B cell (primary cell): Measurements from ENCODE around the gene BIRC5.

Source experiments
- CTCF ChIP-seq: fragments of 200-600 bp; IDR thresholded peaks from one replicate; pipeline ENCODE4 v1.8.0; 2022; ENCODE audit warnings: antibody characterized with exemption, mild to moderate bottlenecking
- EZH2 ChIP-seq: IDR thresholded peaks from 2 replicates; pipeline ENCODE4 v1.6.1; 2012; ENCODE audit warnings: borderline replicate concordance, low read depth, mild to moderate bottlenecking, moderate library complexity, low read length; ENCODE audit not compliant: insufficient read depth, poor library complexity, severe bottlenecking

- TF ChIP-seq CTCF (no peak), EZH2 (no peak)
Observed at GRCh38 chr17:78232859-78233173, 18.8 kb downstream of the BIRC5 start.
